Measurements from ENCODE around the gene C10orf62. TPM values are rescaled to one million over a fixed set of nuclear protein-coding genes. Genes with fewer than 3 reads are reported as not detected.

Gene C10orf62
- total and polyA plus RNA-seq, 2 of the 13 experiments (the other 11 are each of a cell fraction or from before 2014, with no cell fraction given) = 0.61 to 1.6 TPM

DNA sequence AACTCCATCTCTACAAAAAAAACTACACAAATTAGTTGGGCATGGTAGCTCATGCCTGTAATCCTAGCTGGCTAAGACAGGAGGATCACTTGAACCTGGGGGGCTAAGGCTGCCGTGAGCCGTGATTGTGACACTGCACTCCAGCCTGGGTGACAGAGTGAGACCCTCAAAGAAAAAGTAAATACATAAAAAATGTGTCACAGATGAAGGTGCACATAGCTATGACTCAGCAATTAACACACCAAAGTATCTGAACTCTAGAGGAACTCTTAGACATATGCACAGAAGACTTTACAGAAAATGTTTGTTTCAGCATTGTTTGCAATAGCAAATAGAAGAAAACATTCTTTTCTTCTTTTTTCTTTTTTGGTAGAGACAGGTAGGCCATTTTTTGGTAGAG is 8.3 kb downstream of the C10orf62 start (continued):
- TF ChIP-seq DPF2 (CRISPR knock-in tag; IDR thresholded peaks at IDR 0.05; ENCODE audit: borderline replicate concordance, low read depth) (no peak), TCF7L2 (IDR thresholded peaks at IDR 0.05; ENCODE audit: low read depth, low read length) (no peak), NFE2 (CRISPR knock-in tag; IDR thresholded peaks at IDR 0.05) (peak; percentile 69; the same call in 1 of the 2 replicates)

DNA sequence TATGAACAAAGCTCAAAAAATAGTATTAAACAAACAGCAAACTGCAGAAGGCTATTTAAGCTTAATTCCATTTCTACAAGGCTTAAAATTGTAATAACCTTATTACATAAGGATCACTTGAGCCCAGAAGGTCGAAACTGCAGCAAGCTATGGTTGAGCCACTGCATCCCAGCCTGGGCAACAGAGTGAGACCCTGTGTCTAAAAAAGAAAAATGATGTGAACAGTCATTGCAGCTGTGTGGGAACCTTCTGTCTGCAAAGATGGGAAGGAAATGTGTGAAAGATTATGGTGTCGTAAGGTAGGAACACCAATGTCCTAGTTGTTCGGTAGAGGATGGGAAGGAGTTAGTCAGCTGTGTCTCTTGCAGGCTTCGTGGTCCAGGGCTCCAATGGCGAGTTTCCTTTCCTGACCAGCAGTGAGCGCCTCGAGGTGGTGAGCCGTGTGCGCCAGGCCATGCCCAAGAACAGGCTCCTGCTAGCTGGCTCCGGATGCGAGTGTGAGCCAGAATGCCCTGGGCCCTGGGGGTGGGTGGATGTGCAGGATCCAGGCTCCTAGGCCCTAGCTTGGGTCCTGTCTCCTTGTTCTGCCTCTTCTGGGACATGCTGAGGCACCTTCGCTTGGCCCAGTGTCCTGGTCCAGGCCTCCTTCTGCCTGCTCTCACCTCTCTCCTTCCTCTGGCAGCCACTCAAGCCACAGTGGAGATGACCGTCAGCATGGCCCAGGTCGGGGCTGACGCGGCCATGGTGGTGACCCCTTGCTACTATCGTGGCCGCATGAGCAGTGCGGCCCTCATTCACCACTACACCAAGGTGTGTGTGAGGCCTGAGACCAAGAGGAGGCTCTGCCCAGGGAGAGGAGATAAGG is 9.1 kb downstream of the C10orf62 start:
- no peak overlapping the region for H3K9ac ChIP-seq (ENCODE audit: insufficient read depth, low read depth, low read length)
- H3K27ac ChIP-seq (ENCODE audit: extremely low read length, insufficient read depth, low read length) = no peak overlapping the region
- H3K27me3 ChIP-seq (ENCODE audit: control insufficient read depth in 1 of 2, insufficient read depth in 2 of 2, low read length in 2 of 2) = no peaks in the 10 kb centered on the region; a peak in 1 of 5 replicates
- H3K36me3 ChIP-seq (replicated peaks in 1 of 2; ENCODE audit: control insufficient read depth in 1 of 2, insufficient read depth in 2 of 2, low read length in 2 of 2) = no peaks in the 10 kb centered on the region
- POLR2A ChIA-PET = interaction anchor here (3.5 kb wide), 1 partner anchor 14 kb away, joined by 23 read pairs; the partner anchor contains the start of gene HOGA1
- TF ChIP-seq ZNF121 (CRISPR knock-in tag; IDR thresholded peaks at IDR 0.05) = 0 out of 2 replicates have a peak, but pooled peaks have one; percentile 17
- TF ChIP-seq, protein P1, sequence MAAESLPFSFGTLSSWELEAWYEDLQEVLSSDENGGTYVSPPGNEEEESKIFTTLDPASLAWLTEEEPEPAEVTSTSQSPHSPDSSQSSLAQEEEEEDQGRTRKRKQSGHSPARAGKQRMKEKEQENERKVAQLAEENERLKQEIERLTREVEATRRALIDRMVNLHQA (CRISPR knock-in tag; IDR thresholded peaks at IDR 0.05) = no peak
- intact Hi-C loops (cut with micrococcal nuclease; ENCODE audit: unreplicated experiment) (no loop called here), in situ Hi-C loops (cut with HindIII; ENCODE audit: extremely low pct_ligation_motif_present, low pct_unique_long_range_greater_than_20kb) (no loop called here)
- H3K79me2 ChIP-seq (ENCODE audit: insufficient read depth, low read length) = no peaks in the 10 kb centered on the region
- no peak overlapping the region for H2AFZ ChIP-seq (ENCODE audit: low read length)
- no peak for ATAC-seq
- BruUV-seq (replicated peaks) = no TSS peak
- no peaks in the 10 kb centered on the region for H3K9me3 ChIP-seq (ENCODE audit: low read length)
- 95% methylated on average over 12 of the region's 19 CpGs for WGBS (ENCODE audit: low lambda C conversion rate)
- H3K4me2 ChIP-seq (ENCODE audit: low read depth, low read length) = no peak overlapping the region
- FAIRE-seq = no peak
- H3K4me3 ChIP-seq (replicated peaks in 1 of 3; ENCODE audit: insufficient read depth in 1 of 3, low read depth in 2 of 3, low read length in 3 of 3) = no peak overlapping the region
- H4K20me1 ChIP-seq (ENCODE audit: insufficient read depth, low read length) = no peaks in the 10 kb centered on the region
- CTCF ChIA-PET (ENCODE audit: low intra/inter-chr PET ratio, low total read pairs) = no interaction called here
- peaks cover 43% of the 10 kb centered on the region for H3K4me1 ChIP-seq (ENCODE audit: insufficient read depth, low read length)
- no peak for DNase-seq (ENCODE audit: low spot score)

DNA sequence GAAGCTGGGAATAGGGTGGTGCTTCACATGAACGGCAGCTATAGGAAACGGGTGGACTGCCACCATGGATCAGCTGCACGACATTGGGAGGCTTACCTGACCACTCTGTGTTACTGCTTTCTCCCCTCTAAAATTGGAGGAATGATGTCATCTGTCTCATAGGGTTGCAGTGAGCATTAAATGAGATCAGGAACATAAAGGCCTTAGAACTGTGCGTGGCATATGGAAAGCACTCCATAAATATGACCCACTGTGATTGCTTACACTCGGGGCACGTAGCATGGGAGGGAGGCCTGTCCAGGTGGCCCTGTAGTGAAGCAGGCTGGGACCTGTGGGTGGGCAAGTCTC is 9.7 kb downstream of the C10orf62 start:
- H4K20me1 ChIP-seq (ENCODE audit: insufficient read depth, low read length) = no peaks in the 10 kb centered on the region
- no TSS peak for BruUV-seq (replicated peaks)
- no peaks in the 10 kb centered on the region for H3K36me3 ChIP-seq (replicated peaks in 1 of 2; ENCODE audit: control insufficient read depth in 1 of 2, insufficient read depth in 2 of 2, low read length in 2 of 2)
- POLR2A ChIA-PET = no interaction called here
- H3K9me3 ChIP-seq (ENCODE audit: low read length) = no peaks in the 10 kb centered on the region
- CTCF ChIA-PET (ENCODE audit: low intra/inter-chr PET ratio, low total read pairs) = no interaction called here
- no peak for FAIRE-seq
- H3K4me1 ChIP-seq (ENCODE audit: insufficient read depth, low read length) = peaks cover 43% of the 10 kb centered on the region
- H3K4me2 ChIP-seq (ENCODE audit: low read depth, low read length) = no peak overlapping the region
- no peaks in the 10 kb centered on the region; a peak in 1 of 5 replicates for H3K27me3 ChIP-seq (ENCODE audit: control insufficient read depth in 1 of 2, insufficient read depth in 2 of 2, low read length in 2 of 2)
- intact Hi-C loops (cut with micrococcal nuclease; ENCODE audit: unreplicated experiment) = no loop called here
- DNase-seq (ENCODE audit: low spot score) = no peak
- ATAC-seq = no peak
- in situ Hi-C loops (cut with HindIII; ENCODE audit: extremely low pct_ligation_motif_present, low pct_unique_long_range_greater_than_20kb) = no loop called here
- 93% methylated on average over 6 of the region's 6 CpGs for WGBS (ENCODE audit: low lambda C conversion rate)
- H3K4me3 ChIP-seq (replicated peaks in 1 of 3; ENCODE audit: insufficient read depth in 1 of 3, low read depth in 2 of 3, low read length in 3 of 3) = no peak overlapping the region
- H3K27ac ChIP-seq (ENCODE audit: extremely low read length, insufficient read depth, low read length) = no peak overlapping the region
- H3K79me2 ChIP-seq (ENCODE audit: insufficient read depth, low read length) = no peaks in the 10 kb centered on the region
- H2AFZ ChIP-seq (ENCODE audit: low read length) = no peak overlapping the region
- no peak overlapping the region for H3K9ac ChIP-seq (ENCODE audit: insufficient read depth, low read depth, low read length)
- TF ChIP-seq ATF7 (IDR thresholded peaks at IDR 0.05) (peak; percentile 57), ATF7 (CRISPR knock-in tag; IDR thresholded peaks at IDR 0.05) (no peak), HDAC2 (CRISPR knock-in tag; IDR thresholded peaks at IDR 0.05) (no peak)
- TF ChIP-seq, protein P2, sequence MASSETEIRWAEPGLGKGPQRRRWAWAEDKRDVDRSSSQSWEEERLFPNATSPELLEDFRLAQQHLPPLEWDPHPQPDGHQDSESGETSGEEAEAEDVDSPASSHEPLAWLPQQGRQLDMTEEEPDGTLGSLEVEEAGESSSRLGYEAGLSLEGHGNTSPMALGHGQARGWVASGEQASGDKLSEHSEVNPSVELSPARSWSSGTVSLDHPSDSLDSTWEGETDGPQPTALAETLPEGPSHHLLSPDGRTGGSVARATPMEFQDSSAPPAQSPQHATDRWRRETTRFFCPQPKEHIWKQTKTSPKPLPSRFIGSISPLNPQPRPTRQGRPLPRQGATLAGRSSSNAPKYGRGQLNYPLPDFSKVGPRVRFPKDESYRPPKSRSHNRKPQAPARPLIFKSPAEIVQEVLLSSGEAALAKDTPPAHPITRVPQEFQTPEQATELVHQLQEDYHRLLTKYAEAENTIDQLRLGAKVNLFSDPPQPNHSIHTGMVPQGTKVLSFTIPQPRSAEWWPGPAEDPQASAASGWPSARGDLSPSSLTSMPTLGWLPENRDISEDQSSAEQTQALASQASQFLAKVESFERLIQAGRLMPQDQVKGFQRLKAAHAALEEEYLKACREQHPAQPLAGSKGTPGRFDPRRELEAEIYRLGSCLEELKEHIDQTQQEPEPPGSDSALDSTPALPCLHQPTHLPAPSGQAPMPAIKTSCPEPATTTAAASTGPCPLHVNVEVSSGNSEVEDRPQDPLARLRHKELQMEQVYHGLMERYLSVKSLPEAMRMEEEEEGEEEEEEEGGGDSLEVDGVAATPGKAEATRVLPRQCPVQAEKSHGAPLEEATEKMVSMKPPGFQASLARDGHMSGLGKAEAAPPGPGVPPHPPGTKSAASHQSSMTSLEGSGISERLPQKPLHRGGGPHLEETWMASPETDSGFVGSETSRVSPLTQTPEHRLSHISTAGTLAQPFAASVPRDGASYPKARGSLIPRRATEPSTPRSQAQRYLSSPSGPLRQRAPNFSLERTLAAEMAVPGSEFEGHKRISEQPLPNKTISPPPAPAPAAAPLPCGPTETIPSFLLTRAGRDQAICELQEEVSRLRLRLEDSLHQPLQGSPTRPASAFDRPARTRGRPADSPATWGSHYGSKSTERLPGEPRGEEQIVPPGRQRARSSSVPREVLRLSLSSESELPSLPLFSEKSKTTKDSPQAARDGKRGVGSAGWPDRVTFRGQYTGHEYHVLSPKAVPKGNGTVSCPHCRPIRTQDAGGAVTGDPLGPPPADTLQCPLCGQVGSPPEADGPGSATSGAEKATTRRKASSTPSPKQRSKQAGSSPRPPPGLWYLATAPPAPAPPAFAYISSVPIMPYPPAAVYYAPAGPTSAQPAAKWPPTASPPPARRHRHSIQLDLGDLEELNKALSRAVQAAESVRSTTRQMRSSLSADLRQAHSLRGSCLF (CRISPR knock-in tag; IDR thresholded peaks at IDR 0.05; ENCODE audit: borderline replicate concordance) = no peak
- TF ChIP-seq, protein P3, sequence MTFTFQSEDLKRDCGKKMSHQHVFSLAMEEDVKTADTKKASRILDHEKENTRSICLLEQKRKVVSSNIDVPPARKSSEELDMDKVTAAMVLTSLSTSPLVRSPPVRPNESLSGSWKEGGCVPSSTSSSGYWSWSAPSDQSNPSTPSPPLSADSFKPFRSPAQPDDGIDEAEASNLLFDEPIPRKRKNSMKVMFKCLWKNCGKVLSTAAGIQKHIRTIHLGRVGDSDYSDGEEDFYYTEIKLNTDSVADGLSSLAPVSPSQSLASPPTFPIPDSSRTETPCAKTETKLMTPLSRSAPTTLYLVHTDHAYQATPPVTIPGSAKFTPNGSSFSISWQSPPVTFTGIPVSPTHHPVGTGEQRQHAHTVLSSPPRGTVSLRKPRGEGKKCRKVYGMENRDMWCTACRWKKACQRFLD (CRISPR knock-in tag; IDR thresholded peaks at IDR 0.05; ENCODE audit: borderline replicate concordance) = no peak
